Vagina (tissue), 2 donors: ENCODE data around the gene ACOT11. TPM values are rescaled to one million over a fixed set of nuclear protein-coding genes. Genes with fewer than 3 reads are reported as not detected.

ENCODE experiments used
- DNase-seq, 2 donors: peaks; one replicate each; pipeline ENCODE4 v3.0.0-alpha.2; 2017; ENCODE audit errors: extremely low spot score in 2 of 2
- H3K27ac ChIP-seq: fragments of 200-600 bp; sonication (generic); one replicate; pipeline ENCODE4 v1.5.1; 2019
- H3K27me3 ChIP-seq: fragments of 200-600 bp; sonication (generic); one replicate; pipeline ENCODE4 v1.5.1; 2019
- H3K36me3 ChIP-seq, 2 donors: fragments of 200-600 bp; sonication (generic); one replicate each; pipeline ENCODE4 v1.5.1; 2017 to 2019
- H3K4me1 ChIP-seq: fragments of 200-600 bp; sonication (generic); one replicate; pipeline ENCODE4 v1.5.1; 2019
- H3K4me3 ChIP-seq, 2 donors: fragments of 200-600 bp; sonication (generic); 1 replicate in 1 of 2; 2 replicates in 1 of 2; pipeline ENCODE4 v1.5.1; 2016 to 2019
- H3K9me3 ChIP-seq: fragments of 200-600 bp; sonication (generic); one replicate; pipeline ENCODE4 v1.5.1; 2019
- POLR2A ChIP-seq, 2 donors: fragments of 450-650 bp; IDR thresholded peaks; one replicate each; pipeline ENCODE4 v1.6.1; 2017; ENCODE audit warnings: antibody characterized with exemption in 2 of 2, mild to moderate bottlenecking in 2 of 2, moderate library complexity in 2 of 2
- POLR2AphosphoS5 ChIP-seq, 2 donors: sonication (generic); formaldehyde crosslinking; IDR thresholded peaks; one replicate each; pipeline ENCODE4 v1.9.0; 2017; ENCODE audit warnings: antibody characterized with exemption in 2 of 2, mild to moderate bottlenecking in 2 of 2, low read depth in 1 of 2; ENCODE audit not compliant: insufficient read depth in 1 of 2
- intact Hi-C: fragments of 100-400 bp; cut with DNase I; formaldehyde crosslinking; loops from one replicate; pipeline ENCODE4 v1.15.1; 2023
- total RNA-seq: library from RNA; depleted of rRNA; stranded (reverse); fragments of >200 nt; gene quantifications from one replicate; pipeline ENCODE4 v1.2.3, GENCODE V29; 2016
- TF ChIP-seq, protein P1 (sequence below), 3 experiments: fragments of 450-650 bp in 2 of 3; fragments of 200-600 bp in 1 of 3; sonication (generic) in 1 of 3; IDR thresholded peaks; one replicate each; pipeline ENCODE4 v1.5.1; 2017 to 2019; ENCODE audit warnings: antibody characterized with exemption in 3 of 3, mild to moderate bottlenecking in 2 of 3, moderate library complexity in 2 of 3

Gene ACOT11
- total RNA-seq, 1 donor from 2014 or later, result 26.0 TPM

DNA sequence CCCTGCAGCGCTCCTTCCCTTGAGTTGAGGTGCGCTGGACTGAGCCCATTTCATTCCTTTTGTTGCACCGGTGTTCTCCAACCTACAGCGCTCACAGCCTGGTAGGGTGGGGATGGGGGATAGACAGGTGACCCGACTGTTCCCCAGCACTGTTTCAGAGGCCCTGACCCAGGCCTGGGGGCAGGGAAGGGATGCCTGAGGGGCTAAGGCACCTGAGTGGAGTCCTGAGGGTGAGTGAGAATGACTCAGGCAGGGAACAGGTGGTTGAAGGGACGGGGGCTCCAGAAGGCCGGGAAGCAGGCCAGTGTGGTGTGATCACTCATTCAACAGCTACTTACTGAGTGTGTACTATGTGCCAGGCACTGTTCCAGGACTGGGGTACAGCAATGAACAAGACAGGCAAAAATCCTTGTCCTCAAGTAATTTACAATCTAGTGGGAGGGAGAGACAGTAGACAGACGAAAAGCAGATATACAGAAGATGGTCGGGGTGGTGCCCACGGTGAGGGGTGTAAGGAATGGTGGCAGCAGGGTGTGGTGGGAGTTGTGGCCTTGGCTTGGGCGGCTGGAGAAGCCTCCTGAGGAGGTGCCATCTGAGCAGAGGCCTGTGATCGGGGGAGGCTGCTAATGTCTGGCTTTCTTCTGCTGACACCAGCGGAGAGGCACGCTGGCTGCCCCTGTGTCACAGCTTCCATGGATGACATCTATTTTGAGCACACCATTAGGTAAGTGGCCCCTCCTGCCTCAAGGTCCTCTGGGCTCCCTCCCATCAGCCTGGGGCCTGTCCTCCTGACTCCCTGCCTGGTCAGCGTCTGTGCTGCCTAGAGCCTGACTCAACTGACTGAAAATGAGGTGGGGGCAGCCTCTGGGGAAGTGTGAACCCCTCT is 37.4 kb downstream of the ACOT11 start:
- Histone ChIP-seq H3K9me3 (no peaks in the 10 kb centered on the region), H3K4me1 (peaks cover 16% of the 10 kb centered on the region), H3K27me3 (no peaks in the 10 kb centered on the region), H3K27ac (no peak overlapping the region), H3K36me3 (no peaks in the 10 kb centered on the region), H3K4me3 (no peak overlapping the region)
- intact Hi-C loops, result loop anchor here (5.0 kb wide), 1 partner anchor 648 kb away; no protein-coding TSS in a partner anchor
- no peak for TF ChIP-seq POLR2AphosphoS5 (IDR thresholded peaks at IDR 0.05; ENCODE audit: insufficient read depth in 1 of 2, low read depth in 1 of 2)
- no peak for TF ChIP-seq POLR2A (IDR thresholded peaks at IDR 0.05)
- TF ChIP-seq, protein P1, sequence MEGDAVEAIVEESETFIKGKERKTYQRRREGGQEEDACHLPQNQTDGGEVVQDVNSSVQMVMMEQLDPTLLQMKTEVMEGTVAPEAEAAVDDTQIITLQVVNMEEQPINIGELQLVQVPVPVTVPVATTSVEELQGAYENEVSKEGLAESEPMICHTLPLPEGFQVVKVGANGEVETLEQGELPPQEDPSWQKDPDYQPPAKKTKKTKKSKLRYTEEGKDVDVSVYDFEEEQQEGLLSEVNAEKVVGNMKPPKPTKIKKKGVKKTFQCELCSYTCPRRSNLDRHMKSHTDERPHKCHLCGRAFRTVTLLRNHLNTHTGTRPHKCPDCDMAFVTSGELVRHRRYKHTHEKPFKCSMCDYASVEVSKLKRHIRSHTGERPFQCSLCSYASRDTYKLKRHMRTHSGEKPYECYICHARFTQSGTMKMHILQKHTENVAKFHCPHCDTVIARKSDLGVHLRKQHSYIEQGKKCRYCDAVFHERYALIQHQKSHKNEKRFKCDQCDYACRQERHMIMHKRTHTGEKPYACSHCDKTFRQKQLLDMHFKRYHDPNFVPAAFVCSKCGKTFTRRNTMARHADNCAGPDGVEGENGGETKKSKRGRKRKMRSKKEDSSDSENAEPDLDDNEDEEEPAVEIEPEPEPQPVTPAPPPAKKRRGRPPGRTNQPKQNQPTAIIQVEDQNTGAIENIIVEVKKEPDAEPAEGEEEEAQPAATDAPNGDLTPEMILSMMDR (IDR thresholded peaks at IDR 0.05), result no peak
- DNase-seq, result no peak

DNA sequence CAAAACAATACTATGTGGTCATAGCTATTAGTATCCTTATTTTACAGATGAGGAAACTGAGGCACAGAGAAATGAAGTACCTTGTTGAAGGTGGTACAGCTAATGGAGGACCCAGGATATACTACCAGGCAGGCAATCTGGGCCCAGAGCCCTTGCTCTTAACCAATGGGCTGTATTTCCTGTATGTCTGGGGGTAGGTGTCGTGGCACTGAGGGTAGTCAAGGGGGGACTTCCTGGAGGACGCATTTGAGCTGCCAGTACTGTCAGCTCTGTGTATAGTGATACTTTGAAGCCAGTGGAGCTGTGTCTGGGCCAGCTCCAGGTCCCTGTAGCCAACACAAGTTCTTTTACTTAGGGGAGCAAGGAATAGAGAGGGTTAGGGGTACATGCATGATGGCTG is 40.3 kb downstream of the ACOT11 start:
- intact Hi-C loops, result loop anchor here (5.0 kb wide), 1 partner anchor 651 kb away; no protein-coding TSS in a partner anchor
- no peaks in the 10 kb centered on the region for H3K27me3 ChIP-seq
- H3K27ac ChIP-seq, result no peak overlapping the region
- H3K36me3 ChIP-seq, result no peaks in the 10 kb centered on the region
- TF ChIP-seq POLR2A (IDR thresholded peaks at IDR 0.05), result no peak
- TF ChIP-seq POLR2AphosphoS5 (IDR thresholded peaks at IDR 0.05; ENCODE audit: insufficient read depth in 1 of 2, low read depth in 1 of 2), result no peak
- no peak overlapping the region for H3K4me3 ChIP-seq
- H3K4me1 ChIP-seq, result no peaks in the 10 kb centered on the region
- H3K9me3 ChIP-seq, result no peaks in the 10 kb centered on the region
- no peak for DNase-seq

- intact Hi-C loops, result no loop called here
- peaks cover 0 to 14% of the 10 kb centered on the region in 2 donors for H3K36me3 ChIP-seq
- DNase-seq, result no peak
- H3K27me3 ChIP-seq, result no peaks in the 10 kb centered on the region
- TF ChIP-seq POLR2AphosphoS5 (IDR thresholded peaks at IDR 0.05; ENCODE audit: insufficient read depth in 1 of 2, low read depth in 1 of 2), result no peak
- no peak for TF ChIP-seq POLR2A (IDR thresholded peaks at IDR 0.05)
- TF ChIP-seq, protein P1 (IDR thresholded peaks at IDR 0.05), result no peak
- H3K27ac ChIP-seq, result no peak overlapping the region
- no peak overlapping the region for H3K4me3 ChIP-seq
- no peaks in the 10 kb centered on the region for H3K9me3 ChIP-seq
- H3K4me1 ChIP-seq, result no peaks in the 10 kb centered on the region
Measured at GRCh38 chr1:54591127-54591756, 43.2 kb downstream of the ACOT11 start.

- intact Hi-C loops, result no loop called here
- no peaks in the 10 kb centered on the region for H3K27me3 ChIP-seq
Measured at GRCh38 chr1:54593571-54594160, 45.6 kb downstream of the ACOT11 start.

DNA sequence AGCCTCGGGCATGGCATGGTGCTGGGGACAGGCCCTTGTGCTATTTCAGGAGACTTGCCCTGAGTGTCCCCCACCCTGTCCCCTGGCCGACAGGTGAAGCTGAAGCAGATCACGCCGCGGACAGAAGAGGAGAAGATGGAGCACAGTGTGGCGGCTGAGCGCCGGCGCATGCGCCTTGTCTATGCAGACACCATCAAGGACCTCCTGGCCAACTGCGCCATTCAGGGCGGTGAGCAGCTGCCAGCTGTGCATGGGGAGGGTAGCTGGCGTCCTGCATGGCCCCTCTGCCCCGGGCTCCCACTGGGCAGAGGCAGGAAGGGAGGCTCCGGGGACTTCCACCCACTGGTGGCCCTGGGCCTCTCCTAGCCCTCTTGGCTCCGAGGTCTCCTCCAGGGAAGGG is 46.4 kb downstream of the ACOT11 start:
- no peaks in the 10 kb centered on the region for H3K27me3 ChIP-seq
- no peak overlapping the region for H3K4me3 ChIP-seq
- H3K4me1 ChIP-seq, result no peaks in the 10 kb centered on the region
- no peak overlapping the region for H3K27ac ChIP-seq
- intact Hi-C loops, result no loop called here
- peaks cover 0 to 15% of the 10 kb centered on the region in 2 donors for H3K36me3 ChIP-seq
- DNase-seq, result no peak
- TF ChIP-seq POLR2AphosphoS5 (IDR thresholded peaks at IDR 0.05; ENCODE audit: insufficient read depth in 1 of 2, low read depth in 1 of 2), result no peak
- no peak for TF ChIP-seq POLR2A (IDR thresholded peaks at IDR 0.05)
- TF ChIP-seq, protein P1 (IDR thresholded peaks at IDR 0.05), result no peak
- H3K9me3 ChIP-seq, result no peaks in the 10 kb centered on the region

More at GRCh38 chr1:54593571-54594160, 45.6 kb downstream of the ACOT11 start:
- Histone ChIP-seq H3K4me1 (no peaks in the 10 kb centered on the region), H3K9me3 (no peaks in the 10 kb centered on the region), H3K4me3 (no peak overlapping the region), H3K27ac (no peak overlapping the region), H3K36me3 (peaks cover 0 to 15% of the 10 kb centered on the region in 2 donors)
- DNase-seq, result no peak
- TF ChIP-seq, protein P1 (IDR thresholded peaks at IDR 0.05), result no peak
- TF ChIP-seq POLR2AphosphoS5 (IDR thresholded peaks at IDR 0.05; ENCODE audit: insufficient read depth in 1 of 2, low read depth in 1 of 2) (no peak), POLR2A (IDR thresholded peaks at IDR 0.05) (no peak)
